Gastrocnemius medialis (tissue), 4 donors: ENCODE results near the gene TTLL3. TPM values are rescaled to one million over a fixed set of nuclear protein-coding genes. Genes with fewer than 3 reads are reported as not detected.
A peak's percentile ranks its signal among the peaks of the same experiment; 100 is the strongest.

Experiments
- ATAC-seq, 2 donors: fragments of 150-250 bp; one replicate each; pipeline ENCODE4 v1.9.1; 2016
- DNase-seq, 2 donors: peaks; one replicate each; pipeline ENCODE4 v3.0.0-alpha.2; 2019
- H3K27ac ChIP-seq, 4 donors: fragments of 200-600 bp; sonication (generic); 1 replicate in 1 of 4; 2 replicates in 3 of 4; pipeline ENCODE4 v1.5.1; 2016 to 2018; ENCODE audit warnings: mild to moderate bottlenecking in 2 of 4, moderate library complexity in 1 of 4
- H3K27me3 ChIP-seq, 3 donors: fragments of 200-600 bp; sonication (generic) in 2 of 3; 1 replicate in 1 of 3; 2 replicates in 2 of 3; pipeline versions ENCODE4 v1.5.1 to v1.6.0; 2016 to 2019; ENCODE audit warnings: mild to moderate bottlenecking in 1 of 3, moderate library complexity in 1 of 3
- H3K36me3 ChIP-seq, 2 donors: fragments of 200-600 bp; sonication (generic) in 1 of 2; one replicate each; pipeline ENCODE4 v1.5.1; 2017 to 2018
- H3K4me1 ChIP-seq, 2 donors: fragments of 200-600 bp; sonication (generic) in 1 of 2; one replicate each; pipeline ENCODE4 v1.5.1; 2016 to 2017; ENCODE audit warnings: mild to moderate bottlenecking in 2 of 2
- H3K4me3 ChIP-seq, 4 donors: fragments of 200-600 bp; sonication (generic) in 3 of 4; 1 replicate in 1 of 4; 2 replicates in 3 of 4; pipeline ENCODE4 v1.5.1; 2016 to 2019; ENCODE audit warnings: mild to moderate bottlenecking in 2 of 4
- H3K9me3 ChIP-seq, 3 donors: fragments of 200-600 bp; sonication (generic) in 2 of 3; 1 replicate in 1 of 3; 2 replicates in 2 of 3; pipeline ENCODE4 v1.5.1; 2016 to 2019
- POLR2A ChIP-seq, 2 donors: fragments of 450-650 bp; IDR thresholded peaks; one replicate each; pipeline ENCODE4 v1.6.1; 2017; ENCODE audit warnings: antibody characterized with exemption in 2 of 2, mild to moderate bottlenecking in 2 of 2, moderate library complexity in 2 of 2
- in situ Hi-C, 4 donors: fragments of 200-750 bp; cut with MboI; loops; one replicate each; pipeline versions ENCODE4 v1.15.0 to v1.8.0; 2017; ENCODE audit warnings: low sequenced_read_pairs in 4 of 4
- intact Hi-C: fragments of 100-400 bp; cut with DNase I; formaldehyde crosslinking; loops from one replicate; pipeline ENCODE4 v1.15.1; 2023; ENCODE audit warnings: low total_unique reads
- total RNA-seq, 4 donors: library from RNA; depleted of rRNA; stranded (reverse); fragments of >200 nt; gene quantifications; one replicate each; pipeline versions ENCODE4 v1.1.0 to v1.2.3, GENCODE V29; 2016
- TF ChIP-seq, protein P1 (sequence below), 5 experiments: fragments of 450-650 bp in 3 of 5; fragments of 200-600 bp in 2 of 5; sonication (generic) in 2 of 5; IDR thresholded peaks in 4 of 5; conservative IDR thresholded peaks in 1 of 5; 1 replicate in 4 of 5; 2 replicates in 1 of 5; pipeline ENCODE4 v1.5.1; 2016 to 2019; ENCODE audit warnings: antibody characterized with exemption in 5 of 5, mild to moderate bottlenecking in 3 of 5, moderate library complexity in 3 of 5

Gene TTLL3
- total RNA-seq, 4 donors from 2014 or later, result 3.2 to 17.6 (median 8.5) TPM

DNA sequence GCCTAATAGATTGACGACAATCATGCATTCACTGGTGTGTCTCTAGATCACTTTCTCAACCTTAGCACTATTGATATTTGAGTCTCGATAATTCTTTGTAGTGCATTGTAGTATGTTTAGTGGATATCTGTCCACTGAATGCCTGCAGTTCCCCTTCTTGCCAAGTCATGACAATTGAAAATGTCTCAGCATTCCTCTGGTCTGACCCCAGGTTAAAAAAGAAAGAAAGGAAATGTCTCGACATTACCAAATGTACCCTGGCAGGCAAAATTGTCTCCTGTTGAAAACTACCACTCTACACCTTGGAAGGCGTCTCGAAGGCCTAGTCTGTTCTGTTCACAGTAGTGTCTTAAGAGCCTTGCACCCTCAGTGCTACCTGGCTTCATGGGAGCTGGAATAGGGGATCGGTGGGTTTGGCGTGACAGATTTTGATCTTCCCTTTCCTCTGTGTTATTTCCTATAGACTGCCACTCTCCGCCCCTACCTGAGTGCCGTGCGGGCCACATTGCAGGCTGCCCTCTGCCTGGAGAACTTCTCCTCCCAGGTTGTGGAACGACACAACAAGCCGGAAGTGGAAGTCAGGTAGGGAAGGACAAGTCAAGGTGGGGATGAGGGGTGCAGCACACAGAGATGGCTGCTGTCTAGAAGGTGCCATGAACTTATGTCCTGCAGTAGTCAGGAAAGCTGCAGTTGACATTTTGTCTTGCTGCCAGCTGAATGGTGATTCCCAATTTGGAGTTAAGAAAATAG lies 12.7 kb upstream of the TTLL3 start:
- in situ Hi-C loops (no loop called here), intact Hi-C loops (no loop called here)
- no peak overlapping the region for H3K4me3 ChIP-seq
- no peaks in the 10 kb centered on the region for H3K27me3 ChIP-seq
- ATAC-seq, result no peak
- H3K36me3 ChIP-seq, result peaks cover 6 to 48% of the 10 kb centered on the region in 2 donors
- TF ChIP-seq POLR2A (IDR thresholded peaks at IDR 0.05), result no peak
- TF ChIP-seq, protein P1, sequence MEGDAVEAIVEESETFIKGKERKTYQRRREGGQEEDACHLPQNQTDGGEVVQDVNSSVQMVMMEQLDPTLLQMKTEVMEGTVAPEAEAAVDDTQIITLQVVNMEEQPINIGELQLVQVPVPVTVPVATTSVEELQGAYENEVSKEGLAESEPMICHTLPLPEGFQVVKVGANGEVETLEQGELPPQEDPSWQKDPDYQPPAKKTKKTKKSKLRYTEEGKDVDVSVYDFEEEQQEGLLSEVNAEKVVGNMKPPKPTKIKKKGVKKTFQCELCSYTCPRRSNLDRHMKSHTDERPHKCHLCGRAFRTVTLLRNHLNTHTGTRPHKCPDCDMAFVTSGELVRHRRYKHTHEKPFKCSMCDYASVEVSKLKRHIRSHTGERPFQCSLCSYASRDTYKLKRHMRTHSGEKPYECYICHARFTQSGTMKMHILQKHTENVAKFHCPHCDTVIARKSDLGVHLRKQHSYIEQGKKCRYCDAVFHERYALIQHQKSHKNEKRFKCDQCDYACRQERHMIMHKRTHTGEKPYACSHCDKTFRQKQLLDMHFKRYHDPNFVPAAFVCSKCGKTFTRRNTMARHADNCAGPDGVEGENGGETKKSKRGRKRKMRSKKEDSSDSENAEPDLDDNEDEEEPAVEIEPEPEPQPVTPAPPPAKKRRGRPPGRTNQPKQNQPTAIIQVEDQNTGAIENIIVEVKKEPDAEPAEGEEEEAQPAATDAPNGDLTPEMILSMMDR (IDR thresholded peaks at IDR 0.05 in 4 of 5, conservative IDR thresholded peaks at IDR 0.05 in 1 of 5), result no peak
- no peak for DNase-seq
- no peak overlapping the region for H3K27ac ChIP-seq
- no peaks in the 10 kb centered on the region for H3K9me3 ChIP-seq
- peaks cover 8 to 18% of the 10 kb centered on the region in 2 donors for H3K4me1 ChIP-seq

DNA sequence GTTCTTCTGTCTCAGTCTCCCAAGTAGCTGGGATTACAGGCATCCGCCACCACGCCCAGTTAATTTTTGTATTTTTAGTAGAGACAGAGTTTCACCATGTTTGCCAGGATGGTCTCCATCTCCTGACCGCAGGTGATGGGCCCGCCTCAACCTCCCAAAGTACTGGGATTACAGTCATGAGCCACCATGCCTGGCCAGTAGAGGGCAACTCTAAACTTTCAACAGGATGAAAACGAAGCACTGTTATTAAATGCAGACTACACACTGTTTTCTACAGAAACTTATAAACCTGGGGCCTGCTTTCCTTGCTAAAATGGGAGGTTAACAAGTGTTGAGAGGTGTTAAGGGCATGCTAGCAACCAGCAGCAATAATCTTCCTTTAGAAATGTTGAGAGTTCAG lies 9.5 kb upstream of the TTLL3 start:
- H3K4me1 ChIP-seq, result peaks cover 10 to 12% of the 10 kb centered on the region in 2 donors
- no peaks in the 10 kb centered on the region for H3K27me3 ChIP-seq
- TF ChIP-seq, protein P1 (IDR thresholded peaks at IDR 0.05 in 4 of 5, conservative IDR thresholded peaks at IDR 0.05 in 1 of 5), result peak in 1 of 5 experiments; percentile 9
- no peak for TF ChIP-seq POLR2A (IDR thresholded peaks at IDR 0.05)
- peaks cover 6 to 76% of the 10 kb centered on the region in 2 donors for H3K36me3 ChIP-seq
- in situ Hi-C loops, result no loop called here
- no peaks in the 10 kb centered on the region for H3K9me3 ChIP-seq
- DNase-seq (no peak), ATAC-seq (no peak)
- no peak overlapping the region for H3K4me3 ChIP-seq
- H3K27ac ChIP-seq, result peak overlapping the region in 1 of 4 donors; percentile 33
- intact Hi-C loops, result loop anchor here (5.0 kb wide), 1 partner anchor 117 kb away; the partner anchor contains the start of gene IL17RC

DNA sequence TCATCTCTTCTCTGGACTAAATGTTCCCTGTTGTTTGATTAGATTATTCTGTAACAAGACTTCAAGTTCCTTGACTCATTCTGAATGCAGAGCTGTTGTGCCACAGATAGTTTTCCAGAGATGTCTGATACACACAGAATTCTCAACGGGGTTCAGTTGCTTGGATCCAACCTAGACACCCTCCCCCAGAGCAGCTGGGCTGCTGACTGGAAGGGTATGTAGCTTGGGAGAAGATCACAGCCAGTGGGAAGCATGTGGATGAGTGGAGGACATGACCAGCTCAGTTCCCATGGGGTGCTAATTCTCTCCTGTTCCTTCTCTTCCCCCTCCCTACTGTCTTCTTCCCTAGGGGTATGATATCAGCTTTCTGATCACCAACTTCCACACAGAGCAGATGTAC lies 6.6 kb upstream of the TTLL3 start:
- intact Hi-C loops (loop anchor here (5.0 kb wide), 1 partner anchor 114 kb away; the partner anchor contains the start of gene IL17RC), in situ Hi-C loops (no loop called here)
- Histone ChIP-seq H3K4me1 (peaks cover 7 to 10% of the 10 kb centered on the region in 2 donors), H3K36me3 (peaks cover 0 to 80% of the 10 kb centered on the region in 2 donors), H3K27me3 (no peaks in the 10 kb centered on the region), H3K9me3 (no peaks in the 10 kb centered on the region), H3K4me3 (no peak overlapping the region), H3K27ac (peak overlapping the region; percentile 89 to 95 (median 93))
- TF ChIP-seq, protein P1 (IDR thresholded peaks at IDR 0.05 in 4 of 5, conservative IDR thresholded peaks at IDR 0.05 in 1 of 5), result no peak
- TF ChIP-seq POLR2A (IDR thresholded peaks at IDR 0.05), result no peak
- peak; percentile 31 to 55 for ATAC-seq
- no peak for DNase-seq

DNA sequence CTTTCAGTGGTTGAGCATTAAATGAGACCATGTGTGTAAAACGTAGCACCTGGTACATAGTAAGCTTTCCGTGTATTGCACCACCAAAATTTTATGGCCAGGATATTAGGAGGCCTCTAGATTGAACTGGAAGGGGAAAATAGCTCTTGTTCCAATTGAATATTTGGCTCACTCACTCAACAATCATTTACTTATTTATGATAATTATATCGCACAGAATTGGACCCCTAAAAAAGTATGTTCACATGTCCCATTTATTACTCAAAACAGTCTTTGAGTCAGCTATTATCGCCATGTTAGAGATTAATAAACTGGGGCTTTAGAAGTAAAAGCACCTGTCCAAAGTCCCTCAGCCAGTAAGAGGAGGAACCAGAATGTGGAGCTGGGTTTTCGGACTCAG lies 5.1 kb upstream of the TTLL3 start:
- intact Hi-C loops, result loop anchor here (5.0 kb wide), 1 partner anchor 112 kb away; the partner anchor contains the start of gene IL17RC
- H3K9me3 ChIP-seq, result no peaks in the 10 kb centered on the region

More for the DNA sequence above, 5.1 kb upstream of the TTLL3 start:
- in situ Hi-C loops, result no loop called here
- peak overlapping the region in 3 of 4 donors; percentile 89 to 95 (median 93) for H3K27ac ChIP-seq
- H3K4me3 ChIP-seq, result no peak overlapping the region
- no peak for DNase-seq
- H3K27me3 ChIP-seq, result no peaks in the 10 kb centered on the region
- TF ChIP-seq, protein P1 (IDR thresholded peaks at IDR 0.05 in 4 of 5, conservative IDR thresholded peaks at IDR 0.05 in 1 of 5), result no peak
- no peak for TF ChIP-seq POLR2A (IDR thresholded peaks at IDR 0.05)
- peaks cover 0 to 65% of the 10 kb centered on the region in 2 donors for H3K36me3 ChIP-seq
- H3K4me1 ChIP-seq, result peaks cover 14 to 20% of the 10 kb centered on the region in 2 donors
- ATAC-seq, result no peak
